A549 (cell line): Measurements from ENCODE around the gene HOXD8. TPM values are rescaled to one million over a fixed set of nuclear protein-coding genes. Genes with fewer than 3 reads are reported as not detected.

Source experiments
- ATAC-seq, 2 experiments: fragments of 200-7000 bp in 1 of 2; fragments of >200 bp in 1 of 2; cut with Nextera tagmentation in 1 of 2; cut with Tn5 transposase in 1 of 2; 3 replicates each; pipeline versions ENCODE4 v1.8.0 to v1.9.1; 2018 to 2020; ENCODE audit warnings: mild to moderate bottlenecking in 1 of 2, moderate library complexity in 1 of 2
- CTCF ChIA-PET: fragments of 300-600 bp; sonication (Branson Sonifier 250); formaldehyde crosslinking; extraction: SDS; loops from one replicate; lab custom pipeline; 2021; ENCODE audit warnings: antibody characterized with exemption, inconsistent platforms; lab: Yijun Ruan, JAX
- POLR2A ChIA-PET: fragments of 350-600 bp; formaldehyde crosslinking; extraction: SDS; loops from one replicate; lab custom pipeline; 2021; ENCODE audit warnings: antibody characterized with exemption, inconsistent platforms; lab: Yijun Ruan, JAX
- DNase-seq, 2 experiments: peaks; one replicate each; pipeline versions ENCODE4 v3.0.0 to v3.0.0-alpha.2; 2011 to 2016; ENCODE audit warnings: low read depth in 1 of 2, low spot score in 1 of 2
- FAIRE-seq: peaks from 2 replicates; lab custom pipeline; 2011; peaks lifted over from hg19 to GRCh38; lab: Jason Lieb, UNC
- H3K27ac ChIP-seq, 2 experiments: fragments of >200 bp; sonication (Bioruptor Twin); formaldehyde crosslinking; 3 replicates each; pipeline ENCODE4 v1.5.1; 2016 to 2017
- H3K4me1 ChIP-seq: fragments of >200 bp; sonication (Bioruptor Twin); formaldehyde crosslinking; 3 replicates; pipeline ENCODE4 v1.6.1; 2016
- H3K4me2 ChIP-seq: fragments of >200 bp; sonication (Bioruptor Twin); formaldehyde crosslinking; 3 replicates; pipeline ENCODE4 v1.6.1; 2016
- H3K4me3 ChIP-seq: fragments of >200 bp; sonication (Bioruptor Twin); formaldehyde crosslinking; 3 replicates; pipeline ENCODE4 v1.5.1; 2016
- H3K9me3 ChIP-seq: fragments of >200 bp; sonication (Bioruptor Twin); formaldehyde crosslinking; 3 replicates; pipeline ENCODE4 v1.6.1; 2016
- ATOH8 ChIP-seq: fragments of 250-450 bp; sonication (Bioruptor Pico); IDR thresholded peaks from 2 replicates; pipeline ENCODE4 v1.5.0; 2020; ENCODE audit warnings: low read depth, mild to moderate bottlenecking, moderate library complexity
- BHLHE40 ChIP-seq: IDR thresholded peaks from 2 replicates; pipeline ENCODE4 v1.6.1; 2012; ENCODE audit warnings: low read depth, low read length, inconsistent platforms
- CBX8 ChIP-seq: fragments of 200-600 bp; sonication (generic); IDR thresholded peaks from 2 replicates; pipeline ENCODE4 v1.6.1; 2016
- CHD2 ChIP-seq: fragments of 150-350 bp; IDR thresholded peaks from 2 replicates; pipeline ENCODE4 v1.6.1; 2014; ENCODE audit warnings: low read length; ENCODE audit not compliant: partially characterized antibody
- EHMT2 ChIP-seq: fragments of 200-600 bp; sonication (generic); IDR thresholded peaks from 2 replicates; pipeline ENCODE4 v1.6.1; 2016; ENCODE audit warnings: antibody characterized with exemption, low read depth, mild to moderate bottlenecking, moderate library complexity
- FOSB ChIP-seq: fragments of 250-450 bp; sonication (Bioruptor Pico); IDR thresholded peaks from 2 replicates; pipeline ENCODE4 v1.5.0; 2020; ENCODE audit warnings: mild to moderate bottlenecking, moderate library complexity
- GATA3 ChIP-seq: IDR thresholded peaks from 2 replicates; pipeline ENCODE4 v1.6.1; 2012; ENCODE audit warnings: borderline replicate concordance
- HEYL ChIP-seq: fragments of 250-450 bp; sonication (Bioruptor Pico); IDR thresholded peaks from 2 replicates; pipeline ENCODE4 v1.8.0; 2021; ENCODE audit warnings: mild to moderate bottlenecking, moderate library complexity
- HOXB13 ChIP-seq: fragments of 250-450 bp; sonication (Bioruptor Pico); IDR thresholded peaks from 2 replicates; pipeline ENCODE4 v1.5.0; 2020; ENCODE audit warnings: low read depth, mild to moderate bottlenecking, moderate library complexity
- JUNB ChIP-seq: fragments of >200 bp; sonication (Bioruptor Twin); formaldehyde crosslinking; IDR thresholded peaks from 2 replicates; pipeline ENCODE4 v1.6.1; 2016
- MAFK ChIP-seq: fragments of 450-650 bp; IDR thresholded peaks from 2 replicates; pipeline ENCODE4 v1.6.1; 2014; ENCODE audit not compliant: partially characterized antibody
- NPAS2 ChIP-seq: fragments of 250-450 bp; sonication (Bioruptor Pico); IDR thresholded peaks from 2 replicates; pipeline ENCODE4 v1.8.0; 2022; ENCODE audit warnings: mild to moderate bottlenecking, moderate library complexity, borderline replicate concordance
- NR3C1 ChIP-seq: fragments of >200 bp; sonication (Bioruptor Twin); formaldehyde crosslinking; IDR thresholded peaks from 3 replicates; pipeline ENCODE4 v1.6.1; 2017
- PBX3 ChIP-seq: IDR thresholded peaks from 2 replicates; pipeline ENCODE4 v1.6.1; 2012
- POLR2A ChIP-seq: IDR thresholded peaks from 2 replicates; pipeline ENCODE4 v1.6.1; 2012; ENCODE audit warnings: mild to moderate bottlenecking, low read length
- RAD21 ChIP-seq, 2 experiments: fragments of >200 bp in 1 of 2; sonication (Bioruptor Twin) in 1 of 2; formaldehyde crosslinking in 1 of 2; IDR thresholded peaks in 1 of 2; conservative IDR thresholded peaks in 1 of 2; 2 replicates in 1 of 2; 3 replicates in 1 of 2; pipeline ENCODE4 v1.6.1; 2012 to 2018; ENCODE audit warnings: inconsistent platforms in 1 of 2
- RFX5 ChIP-seq: fragments of 450-650 bp; IDR thresholded peaks from 2 replicates; pipeline ENCODE4 v1.7.1; 2014; ENCODE audit warnings: antibody characterized with exemption, mild to moderate bottlenecking, moderate library complexity
- SREBF2 ChIP-seq: fragments of 450-650 bp; IDR thresholded peaks from 2 replicates; pipeline ENCODE4 v1.6.1; 2014; ENCODE audit warnings: mild to moderate bottlenecking, moderate library complexity
- TFCP2L1 ChIP-seq: fragments of 250-450 bp; sonication (Bioruptor Pico); IDR thresholded peaks from 2 replicates; pipeline ENCODE4 v1.5.0; 2021; ENCODE audit warnings: mild to moderate bottlenecking
- ZC3H11A ChIP-seq: fragments of 450-650 bp; IDR thresholded peaks from 2 replicates; pipeline ENCODE4 v1.6.1; 2014; ENCODE audit warnings: antibody characterized with exemption, mild to moderate bottlenecking
- ZFP36 ChIP-seq: fragments of 450-650 bp; IDR thresholded peaks from 2 replicates; pipeline ENCODE4 v1.6.1; 2014; ENCODE audit warnings: borderline replicate concordance; ENCODE audit not compliant: partially characterized antibody
- ZNF302 ChIP-seq: fragments of 250-450 bp; sonication (Bioruptor Pico); IDR thresholded peaks from 2 replicates; pipeline ENCODE4 v1.9.0; 2021; ENCODE audit warnings: inconsistent platforms, mild to moderate bottlenecking, moderate library complexity
- WGBS: methylation state at CpG from one replicate; pipeline ENCODE4 v1.1.6; 2017; ENCODE audit errors: missing lambda C conversion rate; 5-methylcytosine and 5-hydroxymethylcytosine counted together
- polyA plus RNA-seq, 4 experiments: library from polyadenylated mRNA; depleted of rRNA in 3 of 4; stranded (reverse); fragments of >200 nt; fragmentation: RNase III in 1 of 4; extraction: RNeasy Plus Mini Kit Qiagen cat#74134 plus additional on column Dnase treatment in 1 of 4; gene quantifications; 2 replicates in 3 of 4; 3 replicates in 1 of 4; pipeline ENCODE4 v1.2.3, GENCODE V29; 2011 to 2017
- TF ChIP-seq, protein P1 (sequence below): fragments of 450-650 bp; IDR thresholded peaks from 2 replicates; pipeline ENCODE4 v1.6.1; 2014; ENCODE audit warnings: antibody characterized with exemption
- TF ChIP-seq, protein P2 (sequence below): fragments of >200 bp; sonication (Bioruptor Twin); formaldehyde crosslinking; IDR thresholded peaks from 2 replicates; pipeline ENCODE4 v1.6.1; 2016

HOXD8 gene
- polyA plus RNA-seq, 2 of the 4 experiments (the other 2 are of a cell fraction), result 3.8 to 8.5 TPM

- WGBS, result 86% methylated on average over 13 of the region's 13 CpGs
- ChIA-PET CTCF (interaction anchor here (0.5 to 3.7 kb wide), 15 partner anchors 9 to 1078 kb away, joined by 3 to 13 read pairs (median 4); no protein-coding TSS in a partner anchor), POLR2A (no interaction called here)
- no peak overlapping the region for H3K4me2 ChIP-seq
- FAIRE-seq (no peak), DNase-seq (no peak)
- H3K9me3 ChIP-seq, result no peaks in the 10 kb centered on the region
- H3K27ac ChIP-seq, result no peak overlapping the region
- no peak overlapping the region for H3K4me3 ChIP-seq
- 0 out of 3 replicates have a peak, but pooled peaks cover 3% of the 10 kb centered on the region for H3K4me1 ChIP-seq
- no peak for TF ChIP-seq JUNB
- no peak for TF ChIP-seq TFCP2L1
- no peak for TF ChIP-seq NR3C1
- TF ChIP-seq MAFK, result no peak
- TF ChIP-seq ZNF302 (CRISPR knock-in tag), result no peak
- TF ChIP-seq ZC3H11A, result no peak
- TF ChIP-seq, protein P1, sequence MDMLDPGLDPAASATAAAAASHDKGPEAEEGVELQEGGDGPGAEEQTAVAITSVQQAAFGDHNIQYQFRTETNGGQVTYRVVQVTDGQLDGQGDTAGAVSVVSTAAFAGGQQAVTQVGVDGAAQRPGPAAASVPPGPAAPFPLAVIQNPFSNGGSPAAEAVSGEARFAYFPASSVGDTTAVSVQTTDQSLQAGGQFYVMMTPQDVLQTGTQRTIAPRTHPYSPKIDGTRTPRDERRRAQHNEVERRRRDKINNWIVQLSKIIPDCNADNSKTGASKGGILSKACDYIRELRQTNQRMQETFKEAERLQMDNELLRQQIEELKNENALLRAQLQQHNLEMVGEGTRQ, result no peak
- TF ChIP-seq, all 56 proteins: peak for 0
- ATAC-seq, result no peak
Observed at GRCh38 chr2:176120364-176121189, 8.9 kb upstream of the HOXD8 start.

GRCh38 chr2:176121190-176122051, 8.1 kb upstream of the HOXD8 start:
- 0 out of 3 replicates have a peak, but pooled peaks cover 3% of the 10 kb centered on the region for H3K4me1 ChIP-seq
- no peak for TF ChIP-seq CHD2
- TF ChIP-seq, all 56 proteins: peak for 0
- ATAC-seq (no peak), DNase-seq (no peak), FAIRE-seq (no peak)
- ChIA-PET CTCF (interaction anchor here (1.2 to 3.7 kb wide), 9 partner anchors 9 to 1027 kb away, joined by 3 to 13 read pairs (median 5); no protein-coding TSS in a partner anchor), POLR2A (no interaction called here)
- no peaks in the 10 kb centered on the region for H3K9me3 ChIP-seq
- no peak overlapping the region for H3K4me3 ChIP-seq
- no peak overlapping the region for H3K4me2 ChIP-seq
- WGBS, result 91% methylated on average over 49 of the region's 53 CpGs
- no peak overlapping the region for H3K27ac ChIP-seq

- CTCF ChIA-PET, result interaction anchor here (1.4 to 3.7 kb wide), 5 partner anchors 8 to 1026 kb away, joined by 3 to 13 read pairs (median 12); no protein-coding TSS in a partner anchor
- DNase-seq (no peak), ATAC-seq (no peak), FAIRE-seq (no peak)
- 88% methylated on average over 47 of the region's 47 CpGs for WGBS
- Histone ChIP-seq H3K4me3 (no peak overlapping the region), H3K4me2 (no peak overlapping the region), H3K4me1 (0 out of 3 replicates have a peak, but pooled peaks cover 3% of the 10 kb centered on the region), H3K27ac (no peak overlapping the region), H3K9me3 (no peaks in the 10 kb centered on the region)
- POLR2A ChIA-PET, result no interaction called here
- TF ChIP-seq PBX3 (no peak), POLR2A (no peak), NPAS2 (CRISPR knock-in tag) (no peak), ATOH8 (no peak), GATA3 (no peak), ZFP36 (no peak), RAD21 (conservative IDR thresholded peaks at IDR 0.05 in 1 of 2, IDR thresholded peaks at IDR 0.05 in 1 of 2) (no peak), HOXB13 (CRISPR knock-in tag) (no peak), HEYL (CRISPR knock-in tag) (no peak), BHLHE40 (no peak), RFX5 (no peak), SREBF2 (no peak), EHMT2 (no peak), CBX8 (no peak), FOSB (CRISPR knock-in tag) (no peak), TFCP2L1 (no peak), JUNB (no peak)
- TF ChIP-seq, protein P2, sequence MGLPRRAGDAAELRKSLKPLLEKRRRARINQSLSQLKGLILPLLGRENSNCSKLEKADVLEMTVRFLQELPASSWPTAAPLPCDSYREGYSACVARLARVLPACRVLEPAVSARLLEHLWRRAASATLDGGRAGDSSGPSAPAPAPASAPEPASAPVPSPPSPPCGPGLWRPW, result no peak
Observed at GRCh38 chr2:176122052-176122682, 7.3 kb upstream of the HOXD8 start.
